ENCODE results near the gene MRPL18.
"Not testable (repeated sequence)": the region's sequence is repeated elsewhere in the genome, so short reads cannot be mapped to it uniquely, and the experiment has no call there.

The MRPL18 gene

GRCh38 chr6:159817951-159818739 is 27.9 kb downstream of the MRPL18 start:
- DNase-seq, result no peak

- DNase-seq, result no peak
Observed at GRCh38 chr6:159819098-159819497, 28.8 kb downstream of the MRPL18 start.

- DNase-seq, result peak; percentile 69
Observed at GRCh38 chr6:159819932-159820640, 29.8 kb downstream of the MRPL18 start.

- no peak for DNase-seq
Observed at GRCh38 chr6:159821122-159821521, 30.9 kb downstream of the MRPL18 start.

GRCh38 chr6:159821726-159822125 is 31.5 kb downstream of the MRPL18 start:
- no peak for DNase-seq

- DNase-seq, result no peak
Observed at GRCh38 chr6:159823953-159824352, 33.7 kb downstream of the MRPL18 start.

GRCh38 chr6:159824690-159825089 is 34.4 kb downstream of the MRPL18 start:
- DNase-seq, result not testable (repeated sequence)

- DNase-seq, result no peak
Observed at GRCh38 chr6:159826004-159826403, 35.7 kb downstream of the MRPL18 start.

- DNase-seq, result peak; percentile 45
Observed at GRCh38 chr6:159826968-159827647, 36.8 kb downstream of the MRPL18 start.

GRCh38 chr6:159828074-159828473 is 37.8 kb downstream of the MRPL18 start:
- DNase-seq, result no peak

- no peak for DNase-seq
Observed at GRCh38 chr6:159829526-159829925, 39.3 kb downstream of the MRPL18 start.

- no peak for DNase-seq
Observed at GRCh38 chr6:159830501-159831372, 40.5 kb downstream of the MRPL18 start.

GRCh38 chr6:159831373-159831679 is 41.1 kb downstream of the MRPL18 start:
- peak; percentile 67 for DNase-seq

- no peak for DNase-seq
Observed at GRCh38 chr6:159832946-159833345, 42.7 kb downstream of the MRPL18 start.

GRCh38 chr6:159833556-159833955 is 43.3 kb downstream of the MRPL18 start:
- DNase-seq, result no peak

GRCh38 chr6:159833997-159834603 is 43.8 kb downstream of the MRPL18 start:
- DNase-seq, result no peak

GRCh38 chr6:159836718-159837490 is 46.6 kb downstream of the MRPL18 start:
- DNase-seq, result no peak

- no peak for DNase-seq
Observed at GRCh38 chr6:159837511-159837910, 47.2 kb downstream of the MRPL18 start.

- DNase-seq, result no peak
Observed at GRCh38 chr6:159838020-159838744, 47.9 kb downstream of the MRPL18 start.

- DNase-seq, result peak; percentile 36
Observed at GRCh38 chr6:159842035-159842434, 51.8 kb downstream of the MRPL18 start.
